Thoracic aorta (tissue), 2 donors: ENCODE measurements around the gene CCNB2. TPM values are rescaled to one million over a fixed set of nuclear protein-coding genes. Genes with fewer than 3 reads are reported as not detected.

Experiments used
- ATAC-seq: fragments of 150-250 bp; one replicate; pipeline ENCODE4 v1.8.0; 2017; ENCODE audit warnings: low read depth; ENCODE audit not compliant: insufficient number of reproducible peaks, low FRiP score
- DNase-seq: peaks from one replicate; pipeline ENCODE4 v3.0.0-alpha.2; 2020; ENCODE audit warnings: low spot score
- H3K27ac ChIP-seq, 2 donors: fragments of 200-600 bp; sonication (generic); 1 replicate in 1 of 2; 2 replicates in 1 of 2; pipeline ENCODE4 v1.5.1; 2016; ENCODE audit warnings: mild to moderate bottlenecking in 2 of 2, moderate library complexity in 2 of 2
- H3K27me3 ChIP-seq: fragments of 200-600 bp; sonication (generic); replicated peaks from 2 replicates; pipeline ENCODE4 v1.6.0; 2016; ENCODE audit warnings: mild to moderate bottlenecking; ENCODE audit not compliant: insufficient read depth
- H3K36me3 ChIP-seq: fragments of 200-600 bp; sonication (generic); one replicate; pipeline ENCODE4 v1.5.1; 2016
- H3K4me1 ChIP-seq, 2 donors: fragments of 200-600 bp; sonication (generic); 1 replicate in 1 of 2; 2 replicates in 1 of 2; pipeline versions ENCODE4 v1.5.1 to v1.6.0; 2016; ENCODE audit warnings: low read depth in 2 of 2, mild to moderate bottlenecking in 1 of 2; ENCODE audit not compliant: control insufficient read depth in 1 of 2
- H3K4me3 ChIP-seq: fragments of 200-600 bp; sonication (generic); 2 replicates; pipeline ENCODE4 v1.5.1; 2016; ENCODE audit warnings: mild to moderate bottlenecking
- H3K9me3 ChIP-seq: fragments of 200-600 bp; sonication (generic); 2 replicates; pipeline ENCODE4 v1.5.1; 2016
- total RNA-seq, 2 donors: library from RNA; depleted of rRNA; stranded (reverse); fragments of >200 nt; gene quantifications; one replicate each; pipeline versions ENCODE4 v1.1.0 to v1.2.3, GENCODE V29; 2016
- TF ChIP-seq, protein P1 (sequence below): fragments of 200-600 bp; sonication (generic); IDR thresholded peaks from one replicate; pipeline ENCODE4 v1.5.1; 2019; ENCODE audit warnings: antibody characterized with exemption

CCNB2 gene
- total RNA-seq = under 1 TPM; 0.42 to 0.54 TPM

DNA sequence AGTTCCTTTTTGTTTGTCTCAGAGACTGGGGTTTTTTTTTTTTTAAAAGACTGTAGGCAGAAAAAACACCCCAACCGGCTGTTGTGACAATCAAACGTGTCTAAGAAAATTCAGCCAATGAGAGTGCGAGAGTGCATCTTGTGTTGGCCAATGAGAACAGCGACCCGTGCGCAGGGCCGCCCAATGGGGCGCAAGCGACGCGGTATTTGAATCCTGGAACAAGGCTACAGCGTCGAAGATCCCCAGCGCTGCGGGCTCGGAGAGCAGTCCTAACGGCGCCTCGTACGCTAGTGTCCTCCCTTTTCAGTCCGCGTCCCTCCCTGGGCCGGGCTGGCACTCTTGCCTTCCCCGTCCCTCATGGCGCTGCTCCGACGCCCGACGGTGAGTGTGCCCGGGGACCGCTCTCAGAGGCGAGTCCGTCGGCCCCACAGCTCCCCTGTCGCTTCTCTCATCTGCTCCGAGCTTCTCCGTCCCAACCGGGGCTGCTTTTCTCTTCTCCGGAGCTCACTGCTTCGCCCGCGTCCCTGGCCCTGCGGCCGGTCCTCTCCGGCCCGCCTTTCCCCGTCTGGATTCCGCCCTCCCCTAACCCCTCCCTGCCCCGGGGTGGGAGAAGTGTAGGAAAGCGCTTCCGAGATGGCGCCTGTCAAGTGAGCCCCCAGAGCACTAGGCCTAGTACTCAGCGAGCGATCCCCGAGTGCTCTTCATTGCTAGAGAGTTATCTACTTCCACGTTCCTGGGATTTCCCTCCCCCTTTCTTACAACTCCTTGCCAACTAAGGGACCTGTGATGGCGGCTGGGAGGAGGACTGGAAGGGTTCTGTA is at the start of gene CCNB2:
Gene CCNB2 (plus strand): TSS at position 235 of the 821 bp plus-strand sequence. CDS start 123 bp downstream, at position 358.
- ATAC-seq (peak; percentile 97), DNase-seq (peak; percentile 35)

DNA sequence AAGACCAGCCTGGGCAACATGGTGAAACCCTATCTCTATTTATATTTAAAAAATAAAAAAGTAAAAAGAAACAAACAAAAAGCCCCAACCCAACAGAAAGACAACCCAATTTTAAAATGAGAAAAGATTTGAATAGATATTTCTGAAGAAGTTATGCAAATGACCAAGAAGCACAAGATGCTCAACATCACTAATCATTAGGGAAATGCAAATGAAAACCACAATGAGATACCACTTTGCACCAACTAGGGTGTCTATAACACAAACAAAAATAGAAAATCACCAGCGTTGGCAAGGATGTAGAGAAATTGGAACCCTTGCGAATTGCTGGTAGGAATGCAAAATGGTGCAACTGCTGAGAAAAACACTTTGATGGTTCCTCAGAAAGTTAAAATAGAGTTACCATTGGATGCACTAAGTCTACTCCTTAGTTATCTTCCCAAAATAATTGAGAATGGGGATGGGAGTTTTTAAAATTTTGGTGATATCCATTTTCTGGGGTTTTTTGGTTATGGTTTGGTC is 45.8 kb upstream of the CCNB2 start:
- DNase-seq = no peak
- Histone ChIP-seq H3K27me3 (no peaks in the 10 kb centered on the region), H3K4me3 (no peak overlapping the region), H3K9me3 (no peaks in the 10 kb centered on the region), H3K4me1 (no peaks in the 10 kb centered on the region), H3K27ac (no peak overlapping the region), H3K36me3 (peaks cover 26% of the 10 kb centered on the region)
- TF ChIP-seq, protein P1, sequence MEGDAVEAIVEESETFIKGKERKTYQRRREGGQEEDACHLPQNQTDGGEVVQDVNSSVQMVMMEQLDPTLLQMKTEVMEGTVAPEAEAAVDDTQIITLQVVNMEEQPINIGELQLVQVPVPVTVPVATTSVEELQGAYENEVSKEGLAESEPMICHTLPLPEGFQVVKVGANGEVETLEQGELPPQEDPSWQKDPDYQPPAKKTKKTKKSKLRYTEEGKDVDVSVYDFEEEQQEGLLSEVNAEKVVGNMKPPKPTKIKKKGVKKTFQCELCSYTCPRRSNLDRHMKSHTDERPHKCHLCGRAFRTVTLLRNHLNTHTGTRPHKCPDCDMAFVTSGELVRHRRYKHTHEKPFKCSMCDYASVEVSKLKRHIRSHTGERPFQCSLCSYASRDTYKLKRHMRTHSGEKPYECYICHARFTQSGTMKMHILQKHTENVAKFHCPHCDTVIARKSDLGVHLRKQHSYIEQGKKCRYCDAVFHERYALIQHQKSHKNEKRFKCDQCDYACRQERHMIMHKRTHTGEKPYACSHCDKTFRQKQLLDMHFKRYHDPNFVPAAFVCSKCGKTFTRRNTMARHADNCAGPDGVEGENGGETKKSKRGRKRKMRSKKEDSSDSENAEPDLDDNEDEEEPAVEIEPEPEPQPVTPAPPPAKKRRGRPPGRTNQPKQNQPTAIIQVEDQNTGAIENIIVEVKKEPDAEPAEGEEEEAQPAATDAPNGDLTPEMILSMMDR = no peak
- ATAC-seq = no peak

More for the DNA sequence above, at the start of gene CCNB2:
- Histone ChIP-seq H3K9me3 (no peaks in the 10 kb centered on the region), H3K27me3 (no peaks in the 10 kb centered on the region), H3K27ac (peak within 1 kb of the TSS in 1 of 2 donors; percentile 26), H3K4me3 (peak within 1 kb of the TSS; percentile 77), H3K36me3 (peaks cover 3% of the 10 kb centered on the region), H3K4me1 (no peaks in the 10 kb centered on the region)
- TF ChIP-seq, protein P1 = no peak

DNA sequence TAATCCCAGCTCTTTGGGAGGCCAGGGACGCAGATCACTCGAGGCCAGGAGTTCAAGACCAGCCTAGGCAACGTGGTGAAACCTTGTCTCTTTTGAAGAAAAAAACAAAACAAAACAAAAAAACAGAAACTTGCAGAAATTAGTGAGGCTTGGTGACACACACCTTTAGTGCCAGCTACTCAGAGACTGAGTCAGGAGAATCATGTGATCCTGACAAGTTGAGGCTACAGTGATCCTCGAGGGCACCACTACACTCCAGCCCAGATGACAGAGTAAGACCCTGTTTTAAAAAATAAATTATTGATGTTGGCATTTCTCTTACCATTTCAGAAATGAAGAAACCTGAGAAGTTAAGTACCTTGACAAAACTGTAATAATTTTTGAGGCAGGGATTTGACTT is 44.6 kb upstream of the CCNB2 start:
- ATAC-seq (no peak), DNase-seq (no peak)
- TF ChIP-seq, protein P1 = no peak
- Histone ChIP-seq H3K36me3 (peaks cover 32% of the 10 kb centered on the region), H3K27ac (no peak overlapping the region), H3K9me3 (no peaks in the 10 kb centered on the region), H3K4me3 (no peak overlapping the region), H3K27me3 (no peaks in the 10 kb centered on the region), H3K4me1 (no peaks in the 10 kb centered on the region)

DNA sequence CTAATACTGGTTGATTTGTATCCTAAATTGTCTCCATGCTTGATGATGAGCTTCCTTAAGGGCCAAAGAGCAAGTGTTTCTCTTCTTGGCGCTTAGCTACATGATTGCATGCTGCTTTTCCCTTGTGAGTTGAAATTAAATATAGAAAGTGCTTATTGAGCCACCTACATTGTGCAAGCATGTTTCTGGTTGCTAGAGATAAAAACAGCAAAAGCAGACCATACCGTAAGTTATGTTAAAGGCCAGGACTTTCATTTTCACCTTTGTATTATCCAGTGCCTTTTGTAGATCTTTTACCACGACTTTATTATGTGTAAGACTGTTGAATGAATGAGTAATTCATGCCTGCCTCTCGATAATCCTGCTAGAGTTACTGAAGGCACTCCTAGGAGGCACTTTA is 41.9 kb upstream of the CCNB2 start:
- H3K36me3 ChIP-seq = peaks cover 47% of the 10 kb centered on the region
- DNase-seq = no peak
- no peak overlapping the region for H3K27ac ChIP-seq
- H3K9me3 ChIP-seq = no peaks in the 10 kb centered on the region
- TF ChIP-seq, protein P1 = no peak
- no peak overlapping the region for H3K4me3 ChIP-seq
- no peaks in the 10 kb centered on the region for H3K27me3 ChIP-seq
- no peaks in the 10 kb centered on the region for H3K4me1 ChIP-seq
- ATAC-seq = no peak

DNA sequence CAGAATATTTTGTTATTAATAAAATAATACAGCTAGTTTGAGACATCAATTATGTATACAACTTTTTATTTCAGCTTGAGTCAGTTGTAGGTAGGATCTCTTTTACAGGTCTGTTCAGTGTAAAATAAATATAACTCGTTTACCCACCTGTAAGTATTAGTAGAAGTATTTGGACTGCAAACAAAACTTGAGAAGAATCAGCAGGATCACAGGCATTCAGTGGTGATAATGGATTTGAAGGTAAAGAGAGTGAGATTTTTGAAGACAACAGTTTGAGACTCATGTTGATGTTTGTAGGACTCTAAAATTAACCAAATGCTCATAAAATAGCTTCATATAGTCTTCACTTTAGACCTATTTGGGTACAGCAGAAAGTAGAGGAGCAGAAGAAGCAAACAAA is 35.5 kb upstream of the CCNB2 start:
- Histone ChIP-seq H3K36me3 (peaks cover 44% of the 10 kb centered on the region), H3K4me1 (no peaks in the 10 kb centered on the region), H3K4me3 (no peak overlapping the region), H3K9me3 (peaks cover 2% of the 10 kb centered on the region), H3K27me3 (no peaks in the 10 kb centered on the region), H3K27ac (no peak overlapping the region)
- ATAC-seq = no peak
- TF ChIP-seq, protein P1 = no peak
- no peak for DNase-seq
